ENCODE measurements around the gene RPL32.

RPL32 gene

DNA sequence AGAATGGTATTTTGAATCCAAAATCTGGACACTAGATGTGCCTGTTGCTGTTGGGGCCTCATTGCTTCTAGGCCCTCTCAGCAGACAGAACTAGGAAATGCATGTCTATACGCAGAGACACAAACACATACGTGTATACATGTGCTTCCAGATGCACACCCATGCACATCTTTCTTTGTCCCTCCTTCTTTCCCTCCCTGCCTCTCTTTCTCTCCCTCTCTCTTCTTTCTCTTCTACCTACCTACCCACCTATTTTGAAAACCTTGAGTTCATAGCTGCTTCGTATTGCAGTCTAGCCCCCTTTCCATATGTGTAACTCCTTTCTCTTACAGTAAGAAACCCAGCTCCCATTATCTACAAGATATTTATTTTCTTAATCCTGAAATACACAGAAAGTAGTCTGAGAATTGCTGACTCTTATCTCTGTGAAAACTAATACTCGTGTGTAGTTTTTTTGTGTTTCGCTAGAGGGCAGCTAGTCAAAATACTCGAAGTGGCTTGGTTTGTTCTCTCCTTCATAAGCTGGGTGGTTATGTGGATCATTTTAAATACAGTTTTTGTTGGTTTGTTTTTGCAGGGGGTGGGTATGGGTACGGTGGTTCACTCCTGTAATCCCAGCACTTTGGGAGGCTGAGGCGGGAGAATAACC is 18.5 kb downstream of the RPL32 start (continued):
- no peak for TF ChIP-seq PBX3 (CRISPR knock-in tag; IDR thresholded peaks at IDR 0.05)
- TF ChIP-seq ZNF555 (tag by site-specific recombination; conservative IDR thresholded peaks at IDR 0.05): no peak
- TF ChIP-seq, protein P1, sequence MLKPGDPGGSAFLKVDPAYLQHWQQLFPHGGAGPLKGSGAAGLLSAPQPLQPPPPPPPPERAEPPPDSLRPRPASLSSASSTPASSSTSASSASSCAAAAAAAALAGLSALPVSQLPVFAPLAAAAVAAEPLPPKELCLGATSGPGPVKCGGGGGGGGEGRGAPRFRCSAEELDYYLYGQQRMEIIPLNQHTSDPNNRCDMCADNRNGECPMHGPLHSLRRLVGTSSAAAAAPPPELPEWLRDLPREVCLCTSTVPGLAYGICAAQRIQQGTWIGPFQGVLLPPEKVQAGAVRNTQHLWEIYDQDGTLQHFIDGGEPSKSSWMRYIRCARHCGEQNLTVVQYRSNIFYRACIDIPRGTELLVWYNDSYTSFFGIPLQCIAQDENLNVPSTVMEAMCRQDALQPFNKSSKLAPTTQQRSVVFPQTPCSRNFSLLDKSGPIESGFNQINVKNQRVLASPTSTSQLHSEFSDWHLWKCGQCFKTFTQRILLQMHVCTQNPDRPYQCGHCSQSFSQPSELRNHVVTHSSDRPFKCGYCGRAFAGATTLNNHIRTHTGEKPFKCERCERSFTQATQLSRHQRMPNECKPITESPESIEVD (tag by site-specific recombination; IDR thresholded peaks at IDR 0.05): peak; percentile 66; the same call in 1 of the 2 replicates
- no peak for TF ChIP-seq ZNF140 (tag by site-specific recombination; IDR thresholded peaks at IDR 0.05)
- TF ChIP-seq, protein P2, sequence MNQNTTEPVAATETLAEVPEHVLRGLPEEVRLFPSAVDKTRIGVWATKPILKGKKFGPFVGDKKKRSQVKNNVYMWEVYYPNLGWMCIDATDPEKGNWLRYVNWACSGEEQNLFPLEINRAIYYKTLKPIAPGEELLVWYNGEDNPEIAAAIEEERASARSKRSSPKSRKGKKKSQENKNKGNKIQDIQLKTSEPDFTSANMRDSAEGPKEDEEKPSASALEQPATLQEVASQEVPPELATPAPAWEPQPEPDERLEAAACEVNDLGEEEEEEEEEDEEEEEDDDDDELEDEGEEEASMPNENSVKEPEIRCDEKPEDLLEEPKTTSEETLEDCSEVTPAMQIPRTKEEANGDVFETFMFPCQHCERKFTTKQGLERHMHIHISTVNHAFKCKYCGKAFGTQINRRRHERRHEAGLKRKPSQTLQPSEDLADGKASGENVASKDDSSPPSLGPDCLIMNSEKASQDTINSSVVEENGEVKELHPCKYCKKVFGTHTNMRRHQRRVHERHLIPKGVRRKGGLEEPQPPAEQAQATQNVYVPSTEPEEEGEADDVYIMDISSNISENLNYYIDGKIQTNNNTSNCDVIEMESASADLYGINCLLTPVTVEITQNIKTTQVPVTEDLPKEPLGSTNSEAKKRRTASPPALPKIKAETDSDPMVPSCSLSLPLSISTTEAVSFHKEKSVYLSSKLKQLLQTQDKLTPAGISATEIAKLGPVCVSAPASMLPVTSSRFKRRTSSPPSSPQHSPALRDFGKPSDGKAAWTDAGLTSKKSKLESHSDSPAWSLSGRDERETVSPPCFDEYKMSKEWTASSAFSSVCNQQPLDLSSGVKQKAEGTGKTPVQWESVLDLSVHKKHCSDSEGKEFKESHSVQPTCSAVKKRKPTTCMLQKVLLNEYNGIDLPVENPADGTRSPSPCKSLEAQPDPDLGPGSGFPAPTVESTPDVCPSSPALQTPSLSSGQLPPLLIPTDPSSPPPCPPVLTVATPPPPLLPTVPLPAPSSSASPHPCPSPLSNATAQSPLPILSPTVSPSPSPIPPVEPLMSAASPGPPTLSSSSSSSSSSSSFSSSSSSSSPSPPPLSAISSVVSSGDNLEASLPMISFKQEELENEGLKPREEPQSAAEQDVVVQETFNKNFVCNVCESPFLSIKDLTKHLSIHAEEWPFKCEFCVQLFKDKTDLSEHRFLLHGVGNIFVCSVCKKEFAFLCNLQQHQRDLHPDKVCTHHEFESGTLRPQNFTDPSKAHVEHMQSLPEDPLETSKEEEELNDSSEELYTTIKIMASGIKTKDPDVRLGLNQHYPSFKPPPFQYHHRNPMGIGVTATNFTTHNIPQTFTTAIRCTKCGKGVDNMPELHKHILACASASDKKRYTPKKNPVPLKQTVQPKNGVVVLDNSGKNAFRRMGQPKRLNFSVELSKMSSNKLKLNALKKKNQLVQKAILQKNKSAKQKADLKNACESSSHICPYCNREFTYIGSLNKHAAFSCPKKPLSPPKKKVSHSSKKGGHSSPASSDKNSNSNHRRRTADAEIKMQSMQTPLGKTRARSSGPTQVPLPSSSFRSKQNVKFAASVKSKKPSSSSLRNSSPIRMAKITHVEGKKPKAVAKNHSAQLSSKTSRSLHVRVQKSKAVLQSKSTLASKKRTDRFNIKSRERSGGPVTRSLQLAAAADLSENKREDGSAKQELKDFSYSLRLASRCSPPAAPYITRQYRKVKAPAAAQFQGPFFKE (tag by site-specific recombination; IDR thresholded peaks at IDR 0.05; ENCODE audit: borderline replicate concordance): no peak
- no peak for TF ChIP-seq GLIS2 (tag by site-specific recombination; IDR thresholded peaks at IDR 0.05)
- no peak for TF ChIP-seq ELK4 (IDR thresholded peaks at IDR 0.05; ENCODE audit: borderline replicate concordance, low read depth, low read length)
- TF ChIP-seq ZNF174 (tag by site-specific recombination; IDR thresholded peaks at IDR 0.05): no peak
- TF ChIP-seq ZBTB11 (tag by site-specific recombination; conservative IDR thresholded peaks at IDR 0.05; ENCODE audit: low read depth): no peak
- TF ChIP-seq, protein P3, sequence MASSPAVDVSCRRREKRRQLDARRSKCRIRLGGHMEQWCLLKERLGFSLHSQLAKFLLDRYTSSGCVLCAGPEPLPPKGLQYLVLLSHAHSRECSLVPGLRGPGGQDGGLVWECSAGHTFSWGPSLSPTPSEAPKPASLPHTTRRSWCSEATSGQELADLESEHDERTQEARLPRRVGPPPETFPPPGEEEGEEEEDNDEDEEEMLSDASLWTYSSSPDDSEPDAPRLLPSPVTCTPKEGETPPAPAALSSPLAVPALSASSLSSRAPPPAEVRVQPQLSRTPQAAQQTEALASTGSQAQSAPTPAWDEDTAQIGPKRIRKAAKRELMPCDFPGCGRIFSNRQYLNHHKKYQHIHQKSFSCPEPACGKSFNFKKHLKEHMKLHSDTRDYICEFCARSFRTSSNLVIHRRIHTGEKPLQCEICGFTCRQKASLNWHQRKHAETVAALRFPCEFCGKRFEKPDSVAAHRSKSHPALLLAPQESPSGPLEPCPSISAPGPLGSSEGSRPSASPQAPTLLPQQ (tag by site-specific recombination; IDR thresholded peaks at IDR 0.05): no peak
- no peak for TF ChIP-seq ZNF76 (tag by site-specific recombination; IDR thresholded peaks at IDR 0.05; ENCODE audit: borderline replicate concordance, low read depth)
- peak; percentile 18; the same call in 1 of the 2 replicates for TF ChIP-seq CTCF (tag by site-specific recombination; IDR thresholded peaks at IDR 0.05)
